ENCODE results near the gene RUSF1.
"Not testable (repeated sequence)": the region's sequence is repeated elsewhere in the genome, so short reads cannot be mapped to it uniquely, and the experiment has no call there.

Gene RUSF1

GRCh38 chr16:31513884-31514283 is 5.7 kb upstream of the RUSF1 start:
- no peak for DNase-seq

GRCh38 chr16:31513126-31513525 is 4.9 kb upstream of the RUSF1 start:
- DNase-seq, result no peak

- peak in 2 of 14 donors; percentile 35 to 44 for DNase-seq
Measured at GRCh38 chr16:31508706-31509195, 560 bp upstream of the RUSF1 start.

GRCh38 chr16:31507617-31507928 is 618 bp downstream of the RUSF1 start:
- DNase-seq, result peak in 1 of 14 donors; percentile 35

- DNase-seq, result no peak
Measured at GRCh38 chr16:31505483-31505882, 2.7 kb downstream of the RUSF1 start.

GRCh38 chr16:31504159-31504558 is 4.0 kb downstream of the RUSF1 start:
- DNase-seq, result no peak

GRCh38 chr16:31503555-31503954 is 4.6 kb downstream of the RUSF1 start:
- DNase-seq, result not testable (repeated sequence)

- no peak for DNase-seq
Measured at GRCh38 chr16:31502981-31503380, 5.2 kb downstream of the RUSF1 start.

- no peak for DNase-seq
Measured at GRCh38 chr16:31501966-31502348, 6.2 kb downstream of the RUSF1 start.

GRCh38 chr16:31501226-31501965 is 6.8 kb downstream of the RUSF1 start:
- DNase-seq, result no peak

GRCh38 chr16:31499928-31500327 is 8.3 kb downstream of the RUSF1 start:
- no peak for DNase-seq

- no peak for DNase-seq
Measured at GRCh38 chr16:31498493-31498892, 9.7 kb downstream of the RUSF1 start.

- no peak for DNase-seq
Measured at GRCh38 chr16:31496670-31497069, 11.5 kb downstream of the RUSF1 start.

- DNase-seq, result no peak
Measured at GRCh38 chr16:31493506-31494125, 14.6 kb downstream of the RUSF1 start.

GRCh38 chr16:31491778-31492418 is 16.3 kb downstream of the RUSF1 start:
- DNase-seq, result no peak

- DNase-seq, result no peak
Measured at GRCh38 chr16:31489616-31490584, 18.3 kb downstream of the RUSF1 start.

GRCh38 chr16:31489298-31489564 is 19.0 kb downstream of the RUSF1 start:
- DNase-seq, result no peak

- no peak for DNase-seq
Measured at GRCh38 chr16:31488468-31489297, 19.5 kb downstream of the RUSF1 start.

- peak in 2 of 14 donors; percentile 13 to 55 for DNase-seq
Measured at GRCh38 chr16:31487720-31488467, 20.3 kb downstream of the RUSF1 start.

GRCh38 chr16:31487071-31487719 is 21.0 kb downstream of the RUSF1 start:
- no peak for DNase-seq

GRCh38 chr16:31486045-31486444 is 22.1 kb downstream of the RUSF1 start:
- DNase-seq, result no peak

Measured in C1 segment of cervical spinal cord (tissue), 14 donors.